Measurements from ENCODE around the gene CEL.
"Not testable (repeated sequence)": the region's sequence is repeated elsewhere in the genome, so short reads cannot be mapped to it uniquely, and the experiment has no call there.

The CEL gene

GRCh38 chr9:133046196-133046899 is 15.4 kb upstream of the CEL start:
- FAIRE-seq (no peak), DNase-seq (ENCODE audit: insufficient read length, low spot score) (no peak)

GRCh38 chr9:133046900-133047295 is 14.9 kb upstream of the CEL start:
- DNase-seq (ENCODE audit: insufficient read length, low spot score), result no peak
- no peak for FAIRE-seq

- peak; percentile 34 for DNase-seq (ENCODE audit: insufficient read length, low spot score)
- FAIRE-seq, result no peak
Measured at GRCh38 chr9:133048595-133048994, 13.2 kb upstream of the CEL start.

- DNase-seq (ENCODE audit: insufficient read length, low spot score) (no peak), FAIRE-seq (no peak)
Measured at GRCh38 chr9:133049043-133049442, 12.7 kb upstream of the CEL start.

GRCh38 chr9:133050142-133050541 is 11.6 kb upstream of the CEL start:
- DNase-seq (ENCODE audit: insufficient read length, low spot score), result no peak
- FAIRE-seq, result no peak

GRCh38 chr9:133050781-133051180 is 11.0 kb upstream of the CEL start:
- FAIRE-seq, result no peak

GRCh38 chr9:133051281-133051900 is 10.4 kb upstream of the CEL start:
- no peak for FAIRE-seq
- no peak for DNase-seq (ENCODE audit: insufficient read length, low spot score)

More at GRCh38 chr9:133050781-133051180, 11.0 kb upstream of the CEL start:
- DNase-seq (ENCODE audit: insufficient read length, low spot score), result no peak

- FAIRE-seq, result no peak
Measured at GRCh38 chr9:133051966-133052539, 9.7 kb upstream of the CEL start.

GRCh38 chr9:133054194-133054890 is 7.4 kb upstream of the CEL start:
- FAIRE-seq, result no peak
- DNase-seq (ENCODE audit: insufficient read length, low spot score), result no peak

More at GRCh38 chr9:133051966-133052539, 9.7 kb upstream of the CEL start:
- DNase-seq (ENCODE audit: insufficient read length, low spot score), result no peak

- FAIRE-seq, result no peak
- no peak for DNase-seq (ENCODE audit: insufficient read length, low spot score)
Measured at GRCh38 chr9:133054966-133055365, 6.8 kb upstream of the CEL start.

- FAIRE-seq (no peak), DNase-seq (ENCODE audit: insufficient read length, low spot score) (no peak)
Measured at GRCh38 chr9:133055788-133056420, 5.9 kb upstream of the CEL start.

GRCh38 chr9:133056533-133056932 is 5.2 kb upstream of the CEL start:
- FAIRE-seq (no peak), DNase-seq (ENCODE audit: insufficient read length, low spot score) (no peak)

- DNase-seq (ENCODE audit: insufficient read length, low spot score) (no peak), FAIRE-seq (no peak)
Measured at GRCh38 chr9:133057006-133057405, 4.8 kb upstream of the CEL start.

GRCh38 chr9:133057553-133057952 is 4.2 kb upstream of the CEL start:
- DNase-seq (ENCODE audit: insufficient read length, low spot score) (no peak), FAIRE-seq (no peak)

- DNase-seq (ENCODE audit: insufficient read length, low spot score) (no peak), FAIRE-seq (no peak)
Measured at GRCh38 chr9:133058071-133058470, 3.7 kb upstream of the CEL start.

GRCh38 chr9:133058550-133059320 is 3.0 kb upstream of the CEL start:
- DNase-seq (ENCODE audit: insufficient read length, low spot score) (no peak), FAIRE-seq (no peak)

- FAIRE-seq, result no peak
- DNase-seq (ENCODE audit: insufficient read length, low spot score), result peak; percentile 30
Measured at GRCh38 chr9:133059623-133060022, 2.2 kb upstream of the CEL start.

GRCh38 chr9:133060417-133060841 is 1.4 kb upstream of the CEL start:
- FAIRE-seq, result no peak
- no peak for DNase-seq (ENCODE audit: insufficient read length, low spot score)

- not testable (repeated sequence) for DNase-seq (ENCODE audit: insufficient read length, low spot score); FAIRE-seq
Measured at GRCh38 chr9:133061019-133061763, 590 bp upstream of the CEL start.

Data from HTR-8/SVneo (cell line).